ENCODE measurements around the gene CPEB3.
A peak's percentile ranks its signal among the peaks of the same experiment; 100 is the strongest.
"Not testable (repeated sequence)": the region's sequence is repeated elsewhere in the genome, so short reads cannot be mapped to it uniquely, and the experiment has no call there.

CPEB3 gene

GRCh38 chr10:92122941-92123450 is 167.9 kb downstream of the CPEB3 start:
- no peak overlapping the region for H3K4me3 ChIP-seq (ENCODE audit: low read length)
- no peak for TF ChIP-seq CTCF (IDR thresholded peaks at IDR 0.05; ENCODE audit: insufficient read depth, low read depth, low read length, missing control alignments)
- DNase-seq (ENCODE audit: low read depth): peak; percentile 84

- no peak for TF ChIP-seq CTCF (IDR thresholded peaks at IDR 0.05; ENCODE audit: insufficient read depth, low read depth, low read length, missing control alignments)
- no peak overlapping the region for H3K4me3 ChIP-seq (ENCODE audit: low read length)
- no peak for DNase-seq (ENCODE audit: low read depth)
Measured at GRCh38 chr10:92121686-92122492, 169.0 kb downstream of the CPEB3 start.

- no peak for TF ChIP-seq CTCF (IDR thresholded peaks at IDR 0.05; ENCODE audit: insufficient read depth, low read depth, low read length, missing control alignments)
- DNase-seq (ENCODE audit: low read depth): no peak
- H3K4me3 ChIP-seq (ENCODE audit: low read length): no peak overlapping the region
Measured at GRCh38 chr10:92119340-92119739, 171.5 kb downstream of the CPEB3 start.

GRCh38 chr10:92114917-92115316 is 176.0 kb downstream of the CPEB3 start:
- DNase-seq (ENCODE audit: low read depth); H3K4me3 ChIP-seq (ENCODE audit: low read length): not testable (repeated sequence)

GRCh38 chr10:92113911-92114600 is 176.8 kb downstream of the CPEB3 start:
- H3K4me3 ChIP-seq (ENCODE audit: low read length): no peak overlapping the region
- no peak for DNase-seq (ENCODE audit: low read depth)
- no peak for TF ChIP-seq CTCF (IDR thresholded peaks at IDR 0.05; ENCODE audit: insufficient read depth, low read depth, low read length, missing control alignments)

- no peak for DNase-seq (ENCODE audit: low read depth)
- no peak for TF ChIP-seq CTCF (IDR thresholded peaks at IDR 0.05; ENCODE audit: insufficient read depth, low read depth, low read length, missing control alignments)
- no peak overlapping the region for H3K4me3 ChIP-seq (ENCODE audit: low read length)
Measured at GRCh38 chr10:92112462-92112861, 178.4 kb downstream of the CPEB3 start.

- no peak overlapping the region for H3K4me3 ChIP-seq (ENCODE audit: low read length)
- no peak for DNase-seq (ENCODE audit: low read depth)
Measured at GRCh38 chr10:92111336-92111939, 179.4 kb downstream of the CPEB3 start.

More at GRCh38 chr10:92111336-92111939, 179.4 kb downstream of the CPEB3 start:
- TF ChIP-seq CTCF (IDR thresholded peaks at IDR 0.05; ENCODE audit: insufficient read depth, low read depth, low read length, missing control alignments): no peak
